ENCODE data around the gene RAPSN.

GRCh38 chr11:47448566-47449427 lies at the start of gene RAPSN:
- TF ChIP-seq POLR2A (IDR thresholded peaks at IDR 0.05; ENCODE audit: low read depth, low read length) (no peak), POLR2AphosphoS5 (IDR thresholded peaks at IDR 0.05; ENCODE audit: low read depth, low read length) (no peak), TAF1 (IDR thresholded peaks at IDR 0.05; ENCODE audit: borderline replicate concordance, low read depth, low read length) (no peak)
